SK-N-SH (cell line): ENCODE measurements around the gene WNK1. TPM values are rescaled to one million over a fixed set of nuclear protein-coding genes. Genes with fewer than 3 reads are reported as not detected.

ENCODE experiments used
- CTCF ChIA-PET: fragments of 300-600, 350-600 bp; formaldehyde crosslinking; extraction: SDS; loops from one replicate; lab custom pipeline; 2021; lab: Yijun Ruan, JAX
- POLR2A ChIA-PET: fragments of 350-600 bp; sonication (Branson Sonifier 250); formaldehyde crosslinking; extraction: SDS; loops from one replicate; lab custom pipeline; 2020; ENCODE audit warnings: antibody characterized with exemption, inconsistent platforms; lab: Yijun Ruan, JAX
- DNase-seq: peaks from one replicate; pipeline ENCODE4 v3.0.0; 2012
- H2AFZ ChIP-seq: fragments of 200-600 bp; sonication (generic); 2 replicates; pipeline ENCODE4 v1.8.1; 2016; ENCODE audit warnings: antibody characterized with exemption, mild to moderate bottlenecking, low read depth
- H3F3A ChIP-seq: fragments of 200-600 bp; sonication (generic); replicated peaks from 2 replicates; pipeline ENCODE3; 2016; ENCODE audit warnings: antibody characterized with exemption, mild to moderate bottlenecking; ENCODE audit not compliant: insufficient read depth
- H3K27ac ChIP-seq, 2 experiments: fragments of 200-500 bp in 1 of 2; fragments of 200-600 bp in 1 of 2; sonication (Bioruptor generic) in 1 of 2; sonication (generic), shearing (Covaris generic) in 1 of 2; 2 replicates each; pipeline versions ENCODE4 v1.5.1 to v1.6.1; 2014 to 2016; ENCODE audit warnings: low read depth in 2 of 2, inconsistent platforms in 1 of 2, low read length in 1 of 2, mild to moderate bottlenecking in 1 of 2, mixed read lengths in 1 of 2
- H3K27me3 ChIP-seq: fragments of 200-600 bp; sonication (generic), shearing (Covaris generic); 2 replicates; pipeline ENCODE4 v1.6.1; 2016; ENCODE audit warnings: mixed run types; ENCODE audit not compliant: insufficient read depth
- H3K36me3 ChIP-seq, 2 experiments: fragments of 200-500 bp in 1 of 2; fragments of 200-600 bp in 1 of 2; sonication (Bioruptor generic) in 1 of 2; sonication (generic) in 1 of 2; replicated peaks in 1 of 2; 2 replicates each; pipeline versions ENCODE3 to v1.5.1; 2014 to 2016; ENCODE audit warnings: low read length in 1 of 2, mild to moderate bottlenecking in 1 of 2; ENCODE audit not compliant: insufficient read depth in 2 of 2, control insufficient read depth in 1 of 2
- H3K4me1 ChIP-seq, 2 experiments: fragments of 200-500 bp in 1 of 2; fragments of 200-600 bp in 1 of 2; sonication (Bioruptor generic) in 1 of 2; sonication (generic), shearing (Covaris generic) in 1 of 2; 2 replicates each; pipeline versions ENCODE4 v1.5.1 to v1.6.1; 2014 to 2016; ENCODE audit warnings: low read depth in 1 of 2, low read length in 1 of 2, mixed run types in 1 of 2; ENCODE audit not compliant: insufficient read depth in 2 of 2, control insufficient read depth in 1 of 2
- H3K4me2 ChIP-seq: fragments of 200-600 bp; sonication (generic), shearing (Covaris generic); 2 replicates; pipeline ENCODE4 v1.6.1; 2017; ENCODE audit warnings: mixed run types
- H3K4me3 ChIP-seq, 2 experiments: fragments of 200-500 bp in 1 of 2; fragments of 200-600 bp in 1 of 2; sonication (Bioruptor generic) in 1 of 2; sonication (generic), shearing (Covaris generic) in 1 of 2; 2 replicates each; pipeline versions ENCODE4 v1.5.1 to v1.8.1; 2014 to 2016; ENCODE audit warnings: low read depth in 2 of 2, inconsistent platforms in 1 of 2, low read length in 1 of 2, mild to moderate bottlenecking in 1 of 2, mixed read lengths in 1 of 2, moderate library complexity in 1 of 2
- H3K79me2 ChIP-seq: fragments of 200-600 bp; sonication (generic); 2 replicates; pipeline ENCODE4 v1.8.1; 2017; ENCODE audit warnings: mild to moderate bottlenecking; ENCODE audit not compliant: insufficient read depth
- H3K9ac ChIP-seq: fragments of 200-600 bp; sonication (generic); 2 replicates; pipeline ENCODE4 v1.6.1; 2017; ENCODE audit warnings: mixed run types
- H3K9me2 ChIP-seq: fragments of 200-600 bp; sonication (generic); 2 replicates; pipeline ENCODE4 v1.6.1; 2017; ENCODE audit warnings: mixed run types
- H3K9me3 ChIP-seq: fragments of 200-600 bp; sonication (generic); 2 replicates; pipeline ENCODE4 v1.6.1; 2017; ENCODE audit warnings: mixed run types, mild to moderate bottlenecking, moderate library complexity
- H4K20me1 ChIP-seq: fragments of 200-600 bp; sonication (generic); 2 replicates; pipeline ENCODE4 v1.6.1; 2017; ENCODE audit warnings: mild to moderate bottlenecking, mixed run types; ENCODE audit not compliant: insufficient read depth
- CHD2 ChIP-seq: fragments of 150-350 bp; IDR thresholded peaks from 2 replicates; pipeline ENCODE4 v1.6.1; 2018; ENCODE audit warnings: low read length; ENCODE audit not compliant: partially characterized antibody
- CTCF ChIP-seq: fragments of 200-600 bp; sonication (generic); IDR thresholded peaks from 2 replicates; pipeline ENCODE4 v1.6.1; 2017; ENCODE audit warnings: antibody characterized with exemption, mild to moderate bottlenecking, moderate library complexity
- EZH2phosphoT487 ChIP-seq: fragments of 200-600 bp; sonication (generic); IDR thresholded peaks from 2 replicates; pipeline ENCODE4 v1.6.1; 2017; ENCODE audit warnings: low read depth, mixed run types, mild to moderate bottlenecking, antibody characterized with exemption, moderate library complexity, borderline replicate concordance
- FOSL2 ChIP-seq: IDR thresholded peaks from 2 replicates; pipeline ENCODE4 v1.4.0; 2012; ENCODE audit warnings: low read depth, mild to moderate bottlenecking, moderate library complexity, borderline replicate concordance
- FOXM1 ChIP-seq: IDR thresholded peaks from 2 replicates; pipeline ENCODE4 v1.4.0; 2012; ENCODE audit warnings: low read depth, mild to moderate bottlenecking
- GATA2 ChIP-seq: sonication (generic); formaldehyde crosslinking; IDR thresholded peaks from 2 replicates; pipeline ENCODE4 v1.5.0; 2020; ENCODE audit warnings: mild to moderate bottlenecking, missing genetic modification reagents
- JUND ChIP-seq: IDR thresholded peaks from 2 replicates; pipeline ENCODE4 v1.4.0; 2012
- MEF2A ChIP-seq: IDR thresholded peaks from 2 replicates; pipeline ENCODE4 v1.4.0; 2012; ENCODE audit warnings: low read depth, borderline replicate concordance
- MXI1 ChIP-seq: IDR thresholded peaks from 2 replicates; pipeline ENCODE4 v1.6.1; 2012; ENCODE audit warnings: mild to moderate bottlenecking, low read depth, low read length, improper control_type of control experiment
- POLR2AphosphoS5 ChIP-seq: IDR thresholded peaks from 2 replicates; pipeline ENCODE4 v1.6.1; 2012; ENCODE audit warnings: low read depth, low read length
- RAD21 ChIP-seq: IDR thresholded peaks from 2 replicates; pipeline ENCODE4 v1.6.1; 2012; ENCODE audit warnings: mild to moderate bottlenecking, low read length
- REST ChIP-seq: IDR thresholded peaks from 2 replicates; pipeline ENCODE4 v1.6.1; 2012; ENCODE audit warnings: mild to moderate bottlenecking, low read depth, low read length, moderate library complexity
- RXRA ChIP-seq: IDR thresholded peaks from 2 replicates; pipeline ENCODE4 v1.4.0; 2012; ENCODE audit warnings: low read depth, mild to moderate bottlenecking, borderline replicate concordance
- SIN3A ChIP-seq: IDR thresholded peaks from 2 replicates; pipeline ENCODE4 v1.6.1; 2012; ENCODE audit warnings: low read depth, mild to moderate bottlenecking, low read length, moderate library complexity, borderline replicate concordance
- SMC3 ChIP-seq: IDR thresholded peaks from 2 replicates; pipeline ENCODE4 v1.6.1; 2012; ENCODE audit warnings: low read depth, low read length, improper control_type of control experiment
- TCF12 ChIP-seq: IDR thresholded peaks from 2 replicates; pipeline ENCODE4 v1.4.0; 2012
- TEAD4 ChIP-seq: IDR thresholded peaks from 2 replicates; pipeline ENCODE4 v1.4.0; 2012; ENCODE audit warnings: mild to moderate bottlenecking, borderline replicate concordance; ENCODE audit not compliant: insufficient read depth
- USF1 ChIP-seq: IDR thresholded peaks from 2 replicates; pipeline ENCODE4 v1.4.0; 2012; ENCODE audit warnings: low read depth, borderline replicate concordance
- YY1 ChIP-seq: IDR thresholded peaks from 2 replicates; pipeline ENCODE4 v1.4.0; 2012; ENCODE audit warnings: low read depth, mild to moderate bottlenecking
- ZBTB33 ChIP-seq: IDR thresholded peaks from 2 replicates; pipeline ENCODE4 v1.4.0; 2012; ENCODE audit warnings: low read depth, borderline replicate concordance
- WGBS: methylation state at CpG from one replicate; pipeline ENCODE4 v1.1.6; 2017; ENCODE audit warnings: low lambda C conversion rate; 5-methylcytosine and 5-hydroxymethylcytosine counted together
- polyA plus RNA-seq, 3 experiments: library from polyadenylated mRNA; depleted of rRNA; stranded (reverse); fragments of >200 nt; gene quantifications; 2 replicates each; pipeline ENCODE4 v1.2.3, GENCODE V29; 2012

Gene WNK1
- polyA plus RNA-seq, 1 of the 3 experiments (the other 2 are of a cell fraction) = 30.5 TPM

GRCh38 chr12:765840-766239, 13.5 kb downstream of the WNK1 start:
- Histone ChIP-seq H3K27ac (no peak overlapping the region), H4K20me1 (peaks cover 95% of the 10 kb centered on the region), H3K9me3 (no peaks in the 10 kb centered on the region), H3K9ac (no peak overlapping the region), H3K36me3 (peaks cover 0 to 3% of the 10 kb centered on the region in 2 experiments), H3K27me3 (no peaks in the 10 kb centered on the region), H3K4me1 (peaks cover 0 to 10% of the 10 kb centered on the region in 2 experiments; a peak in 3 of 4 replicates), H3F3A (peaks cover 5% of the 10 kb centered on the region)
- POLR2A ChIA-PET = interaction anchor here (1.1 kb wide), 1 partner anchor 10 kb away, joined by 3 read pairs; no protein-coding TSS in a partner anchor
- 97% methylated on average over 1 of the region's 1 CpG for WGBS
- no peak for DNase-seq
- CTCF ChIA-PET = interaction anchor here (1.0 to 1.4 kb wide), 2 partner anchors 11 to 196 kb away, joined by 3 read pairs; no protein-coding TSS in a partner anchor
- TF ChIP-seq EZH2phosphoT487 = no peak
- TF ChIP-seq JUND = no peak
- TF ChIP-seq POLR2AphosphoS5 = no peak
- no peak for TF ChIP-seq GATA2
- TF ChIP-seq TCF12 = no peak
- TF ChIP-seq RXRA = no peak
- no peak for TF ChIP-seq MEF2A
- TF ChIP-seq CHD2 = no peak
- TF ChIP-seq YY1 = no peak
- TF ChIP-seq TEAD4 = no peak
- TF ChIP-seq SMC3 = no peak
- TF ChIP-seq FOXM1 = no peak
- no peak for TF ChIP-seq ZBTB33
- TF ChIP-seq CTCF = no peak
- no peak for TF ChIP-seq FOSL2
- no peak for TF ChIP-seq RAD21
- no peak for TF ChIP-seq REST
- TF ChIP-seq MXI1 = no peak
- TF ChIP-seq SIN3A = no peak
- no peak for TF ChIP-seq USF1
- TF ChIP-seq, all 33 proteins: peak for 0
- Histone ChIP-seq H3K9me2 (no peaks in the 10 kb centered on the region), H3K79me2 (peaks cover 100% of the 10 kb centered on the region), H2AFZ (no peak overlapping the region), H3K4me2 (no peak overlapping the region), H3K4me3 (no peak overlapping the region)
